Stimulated activated CD4-positive, alpha-beta T cell treated with anti-CD3 and anti-CD28 coated beads, Interleukin-2, amount 100 ng/mL, for 4 hours (primary cell): Measurements from ENCODE around the gene PAQR4.
A peak's percentile ranks its signal among the peaks of the same experiment; 100 is the strongest.

ENCODE experiments used
- DNase-seq: peaks from one replicate; pipeline ENCODE4 v3.0.0-alpha.2; 2020; ENCODE audit warnings: low read depth

The PAQR4 gene

DNA sequence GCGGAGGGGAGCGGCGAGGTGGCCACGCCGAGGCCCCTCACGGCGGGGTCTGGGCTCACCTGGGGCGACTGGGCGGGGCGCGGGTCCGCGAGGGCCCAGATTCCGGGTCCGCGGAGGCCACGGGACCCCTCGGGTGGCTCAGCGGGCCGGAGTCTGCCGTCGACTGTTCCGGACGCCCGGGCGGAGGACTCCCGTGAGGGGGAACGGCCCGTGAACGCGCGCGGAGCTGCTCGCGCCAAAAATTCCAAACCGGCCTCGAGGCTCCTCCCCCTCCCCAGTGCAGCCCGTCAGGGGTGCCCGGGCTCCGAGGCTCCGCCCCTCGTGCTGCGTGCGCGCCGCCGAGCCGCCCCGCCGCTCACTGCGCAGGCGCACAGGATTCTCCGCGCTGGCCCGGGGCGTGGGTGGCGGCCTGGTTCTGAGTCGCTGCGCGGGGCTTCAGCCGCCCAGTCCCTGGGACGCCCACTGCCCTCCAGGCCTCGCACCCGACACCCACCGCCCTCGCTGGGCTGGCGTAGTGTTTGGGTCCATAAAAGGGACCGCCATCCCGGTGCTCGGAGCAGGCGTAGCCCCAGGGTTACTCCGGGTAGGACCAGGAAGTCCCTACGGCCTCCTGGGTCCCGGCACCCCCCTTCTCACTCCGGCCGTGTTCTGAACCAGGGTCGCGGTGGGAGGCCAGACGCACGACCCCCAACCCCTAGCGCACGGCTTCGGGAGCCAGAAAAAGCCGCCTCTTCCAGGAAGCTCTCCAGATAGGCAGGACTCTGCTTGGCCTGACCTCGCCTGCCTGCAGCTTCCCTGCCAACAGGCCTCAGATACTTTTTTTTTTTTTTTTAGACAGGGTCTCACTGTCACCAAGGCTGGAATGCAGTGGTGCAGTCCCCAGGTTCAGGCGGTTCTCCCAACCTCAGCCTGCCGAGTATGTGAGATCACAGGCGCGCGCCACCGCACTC lies 11.4 kb downstream of the PAQR4 start, which contains the start of gene PKMYT1:
Gene PKMYT1, minus strand, starts transcription at position 220 of the 950 bp plus-strand sequence. CDS start 789 bp downstream, outside the sequence.
- DNase-seq = peak; percentile 91

DNA sequence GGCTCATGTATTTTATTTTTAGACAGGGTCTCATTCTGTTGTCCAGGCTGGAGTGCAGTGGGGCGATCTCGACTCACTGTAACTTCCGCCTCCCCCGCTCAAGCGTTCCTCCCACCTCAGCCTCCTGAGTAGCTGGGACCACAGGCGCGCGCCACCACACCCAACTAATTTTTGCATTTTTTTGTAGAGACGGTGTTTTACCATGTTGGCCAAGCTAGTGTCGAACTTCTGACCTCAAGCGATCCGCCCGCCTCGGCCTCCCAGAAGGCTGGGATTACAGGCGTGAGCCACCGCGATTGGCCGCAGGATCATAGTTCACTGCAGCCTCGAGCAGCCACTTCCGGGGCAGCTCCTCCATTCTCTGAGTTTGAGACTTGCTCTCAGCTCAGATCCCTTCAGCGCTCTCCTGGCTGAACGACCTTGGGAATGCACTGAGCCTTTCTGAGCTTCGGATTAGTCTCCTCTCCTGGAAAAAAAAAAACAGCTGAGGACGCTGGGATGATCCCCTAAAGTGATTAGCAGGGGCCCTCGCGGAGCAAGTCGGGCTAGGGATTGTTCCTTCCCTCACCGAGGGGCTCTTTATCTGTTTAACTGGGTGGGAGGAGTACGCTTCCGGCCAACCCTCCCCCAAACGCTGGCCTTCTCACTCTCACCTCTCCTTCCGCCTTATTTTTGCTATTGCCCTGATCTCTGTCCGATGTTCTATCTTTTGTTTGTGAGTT lies 12.2 kb downstream of the PAQR4 start:
- DNase-seq = no peak

DNA sequence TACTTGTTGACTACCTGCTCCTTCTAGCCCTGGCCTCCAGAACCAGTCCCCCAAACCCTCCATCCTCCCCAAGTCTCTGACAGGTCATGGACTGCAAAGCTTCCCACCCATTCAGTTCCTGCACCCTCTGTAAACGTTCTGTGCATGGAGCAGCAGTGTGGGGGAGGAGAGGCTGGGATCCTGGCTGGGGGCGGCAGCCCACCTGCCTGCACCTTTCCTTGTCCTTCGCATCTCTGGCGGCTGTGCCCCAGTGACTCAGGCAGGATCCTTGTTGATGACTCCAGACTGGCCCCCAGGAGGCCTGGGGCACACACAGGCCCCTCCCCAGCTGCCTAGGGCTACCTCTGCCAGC lies 12.7 kb downstream of the PAQR4 start:
- DNase-seq = no peak

DNA sequence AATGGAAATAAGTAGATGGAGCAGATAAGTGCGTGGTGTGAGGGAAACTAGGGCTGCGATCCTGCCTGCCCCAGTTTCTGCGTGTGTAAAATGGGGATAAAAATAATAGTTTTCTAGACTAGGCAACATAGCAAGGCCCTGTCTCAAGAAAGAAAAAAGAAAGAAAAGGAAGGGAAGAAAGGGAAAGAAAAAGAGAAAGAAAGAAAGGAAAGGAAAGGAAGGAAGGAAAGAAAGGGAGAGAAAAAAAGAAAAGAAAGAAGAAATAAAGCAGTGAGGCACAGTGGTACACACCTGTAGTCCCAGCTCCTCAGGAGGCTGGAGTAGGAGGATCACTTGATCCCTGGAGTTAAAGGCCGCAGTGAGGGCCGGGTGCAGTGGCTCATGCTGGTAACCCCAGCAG lies 13.3 kb downstream of the PAQR4 start:
- DNase-seq = no peak

DNA sequence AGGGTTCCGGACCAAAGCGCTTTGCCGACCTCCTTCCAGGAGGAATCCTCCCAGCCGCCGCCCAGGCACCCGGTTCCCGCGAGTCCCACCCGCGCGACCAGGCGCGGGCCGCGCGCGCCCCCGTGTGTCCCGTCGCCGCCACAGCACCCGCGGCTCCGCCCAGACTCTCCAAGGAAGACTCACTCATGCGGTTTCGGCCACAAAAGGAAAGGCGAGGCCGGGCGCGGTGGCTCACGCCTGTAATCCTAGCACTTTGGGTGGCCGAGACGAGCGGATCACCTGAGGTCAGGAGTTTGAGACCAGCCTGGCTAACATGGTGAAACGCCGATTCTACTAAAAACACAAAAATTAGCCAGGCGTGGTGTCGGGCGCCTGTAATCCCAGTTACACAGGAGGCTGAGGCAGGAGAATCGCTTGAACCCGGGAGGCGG lies 14.6 kb downstream of the PAQR4 start:
- DNase-seq = peak; percentile 52

DNA sequence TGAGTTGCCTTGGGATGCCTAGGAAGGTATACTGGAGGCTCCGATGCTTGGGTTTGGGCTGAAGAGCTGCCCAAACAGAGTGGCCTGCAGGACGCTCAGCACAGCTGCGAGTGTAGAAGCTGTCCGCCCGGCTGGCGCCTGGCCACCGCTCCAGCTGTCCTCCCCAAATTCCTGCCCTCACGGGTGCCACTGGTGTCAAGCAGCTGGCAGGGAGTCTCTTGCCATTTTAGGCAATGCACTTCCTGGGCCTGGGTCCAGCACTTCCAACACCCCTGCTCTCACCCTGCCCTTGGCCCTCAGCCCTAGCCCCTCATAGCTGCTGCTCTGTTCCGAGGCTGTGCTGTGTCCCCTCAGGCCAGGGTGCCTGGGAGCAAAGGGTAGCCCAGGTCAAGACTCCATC lies 16.3 kb downstream of the PAQR4 start:
- no peak for DNase-seq

DNA sequence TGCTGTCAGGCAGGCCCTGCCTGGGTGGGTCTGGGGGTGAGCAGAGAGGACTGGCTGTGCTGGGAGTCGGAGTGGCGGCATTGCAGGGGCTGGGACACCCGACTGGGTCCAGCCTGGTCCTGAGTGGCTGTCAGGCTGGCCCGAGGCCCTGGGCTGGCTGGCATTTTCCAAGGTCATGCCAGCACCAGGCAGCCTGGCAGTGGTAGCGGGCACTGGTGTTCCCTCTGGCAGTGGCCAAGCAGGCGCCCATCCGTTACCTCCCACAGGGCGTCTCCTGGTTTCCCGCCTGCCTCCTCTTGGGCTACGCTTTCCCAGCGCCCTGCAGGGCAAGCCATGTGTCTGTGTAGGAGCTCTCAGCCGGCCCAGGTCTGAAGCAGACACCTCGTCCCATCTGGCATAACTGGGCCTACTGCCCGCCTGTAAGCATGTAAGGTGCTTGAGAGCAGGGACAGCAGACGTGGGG lies 16.8 kb downstream of the PAQR4 start:
- no peak for DNase-seq

DNA sequence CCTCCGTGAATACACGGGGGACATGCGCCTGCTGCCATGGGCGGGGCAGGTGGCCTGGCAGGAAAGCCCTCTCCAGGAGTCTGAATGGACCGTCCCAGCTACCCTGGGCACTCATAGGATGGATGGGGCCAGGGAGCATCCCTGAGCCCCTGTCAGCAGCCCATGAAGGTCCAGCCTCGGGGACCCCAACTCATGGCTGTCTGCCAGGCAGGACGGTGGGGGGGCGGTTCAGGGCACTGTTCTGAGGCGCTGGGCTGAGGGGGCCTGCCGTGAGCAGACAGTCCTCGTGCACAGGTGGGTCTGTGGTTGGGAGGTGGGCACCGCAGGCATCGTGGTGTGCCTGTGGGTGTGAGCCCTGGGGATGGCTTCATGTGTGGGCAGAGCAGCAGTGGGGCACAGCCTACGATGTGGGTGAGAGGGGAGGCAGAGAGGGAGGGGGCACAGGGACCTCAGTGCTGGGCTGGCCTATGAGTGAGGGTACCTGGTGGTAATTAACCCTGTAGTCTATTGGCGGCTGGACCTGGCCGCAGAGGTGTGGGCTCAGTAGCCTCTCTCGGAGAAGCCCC lies 17.6 kb downstream of the PAQR4 start:
- no peak for DNase-seq

DNA sequence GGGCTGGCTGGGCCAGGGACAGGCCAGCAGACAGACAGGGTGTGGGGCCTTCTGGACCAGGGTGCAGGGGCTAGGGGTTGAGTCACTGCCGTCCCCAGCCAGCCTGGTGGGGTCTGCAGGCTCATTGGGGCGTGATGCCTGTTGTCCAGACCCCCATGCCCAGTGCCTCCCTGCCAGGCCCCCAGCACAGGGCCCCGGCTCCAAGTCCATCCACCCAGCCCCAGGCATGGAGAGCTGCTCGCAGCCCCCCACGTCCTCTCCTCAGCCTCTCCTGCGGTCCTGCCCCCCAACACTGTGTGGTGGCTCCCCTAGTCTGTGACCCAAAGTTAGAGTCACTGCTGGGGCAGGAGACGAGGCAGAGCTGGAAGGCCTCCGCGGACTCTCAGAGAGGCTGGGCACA lies 18.1 kb downstream of the PAQR4 start:
- no peak for DNase-seq

DNA sequence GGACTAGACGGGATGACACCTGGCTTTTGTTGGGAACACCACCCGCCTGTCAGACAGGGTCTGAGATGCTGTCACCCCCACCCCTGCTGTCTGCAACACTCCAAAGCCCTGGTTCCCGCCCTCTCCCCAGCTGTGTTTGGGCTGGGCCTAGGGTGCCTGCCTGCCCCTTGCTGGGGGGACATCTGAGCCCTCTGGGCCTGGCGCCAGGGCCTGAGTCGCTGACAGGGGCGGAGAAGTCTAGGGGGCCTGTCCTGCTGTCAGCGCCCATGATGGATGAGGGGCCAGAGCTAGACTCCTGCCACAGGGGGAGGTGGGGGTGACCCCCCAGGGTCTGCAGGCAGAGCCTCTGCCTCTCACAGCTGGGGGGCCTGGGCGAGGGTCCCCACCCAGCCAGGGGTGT lies 18.7 kb downstream of the PAQR4 start:
- no peak for DNase-seq

DNA sequence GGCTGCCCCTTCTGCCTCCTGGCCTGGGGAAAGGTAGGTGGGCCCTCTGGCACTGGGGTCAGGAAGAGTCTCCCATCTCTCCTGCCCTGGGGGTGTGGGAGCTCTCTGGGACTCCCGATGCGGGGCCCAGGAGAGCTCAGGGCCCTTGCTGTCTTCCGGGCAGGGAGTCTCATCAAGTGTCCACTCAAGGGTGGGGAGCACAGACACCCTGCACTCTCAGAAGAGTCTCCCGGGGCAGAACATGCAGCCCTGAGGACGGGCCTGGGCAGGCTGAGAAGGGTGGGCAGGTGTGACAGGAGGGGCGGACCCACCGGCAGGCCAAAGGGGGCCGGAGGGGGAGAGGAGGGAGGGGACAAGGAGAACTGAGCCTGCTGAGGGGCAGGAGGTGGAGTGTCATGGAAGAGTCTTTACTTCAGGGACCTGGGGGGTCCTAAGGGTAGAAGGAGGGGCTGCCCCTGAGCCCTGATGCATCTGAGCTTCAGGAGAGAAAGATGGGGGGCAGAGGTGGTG lies 19.5 kb downstream of the PAQR4 start:
- DNase-seq = no peak

DNA sequence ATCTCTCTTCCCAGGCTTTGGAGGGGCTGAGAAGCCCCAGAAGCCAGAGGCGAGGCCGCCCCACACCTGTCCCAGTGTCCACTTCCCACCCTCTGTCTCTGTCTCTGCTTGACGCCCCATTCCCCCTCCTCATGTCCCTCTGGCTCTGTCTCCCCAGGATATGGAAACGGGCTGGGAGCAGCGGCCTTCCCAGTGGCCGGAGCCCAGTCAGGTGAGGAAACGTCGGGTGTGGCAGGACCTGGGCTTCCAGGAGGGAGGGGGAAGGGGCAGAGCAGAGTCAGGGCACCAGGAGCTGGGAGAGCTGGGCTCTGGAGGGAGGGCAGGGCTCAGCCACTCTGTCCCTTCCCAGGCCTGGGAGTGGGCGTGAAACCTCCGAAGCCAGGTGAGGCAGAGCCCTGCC lies 21.7 kb downstream of the PAQR4 start:
- DNase-seq = no peak

DNA sequence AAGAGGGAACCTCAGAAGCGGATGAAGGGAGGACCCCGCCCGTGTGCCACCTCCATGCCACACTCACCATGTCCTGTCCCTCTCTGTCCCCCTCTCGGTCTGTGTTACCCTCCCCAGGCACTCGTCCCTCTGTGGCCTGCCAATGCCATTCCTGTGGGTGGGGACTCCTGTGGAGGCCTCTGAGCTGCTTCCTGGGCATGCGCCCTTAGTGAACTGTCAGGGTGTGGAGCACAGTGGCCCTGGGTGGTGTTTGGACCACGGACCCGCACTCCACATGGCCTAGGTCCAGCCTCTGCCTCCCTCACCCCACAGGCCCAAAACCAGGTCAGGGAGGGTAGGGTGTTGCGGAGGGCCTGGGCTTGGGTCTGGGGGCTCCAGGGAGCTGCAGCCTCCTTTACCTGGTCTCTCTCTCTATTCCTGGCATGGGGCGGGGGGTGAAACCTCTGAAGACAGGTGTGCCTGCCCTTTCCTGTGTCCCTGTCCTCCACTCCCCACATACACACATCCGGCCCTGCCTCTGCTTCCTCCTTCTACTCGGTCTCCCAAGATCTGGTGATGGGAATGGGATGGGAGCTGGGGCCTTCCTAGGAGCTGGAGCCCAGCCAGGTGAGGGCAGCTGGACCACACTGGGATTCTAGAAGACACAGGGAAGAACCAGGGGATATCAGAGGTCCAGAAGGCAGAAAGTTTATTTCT lies 22.6 kb downstream of the PAQR4 start:
- no peak for DNase-seq

DNA sequence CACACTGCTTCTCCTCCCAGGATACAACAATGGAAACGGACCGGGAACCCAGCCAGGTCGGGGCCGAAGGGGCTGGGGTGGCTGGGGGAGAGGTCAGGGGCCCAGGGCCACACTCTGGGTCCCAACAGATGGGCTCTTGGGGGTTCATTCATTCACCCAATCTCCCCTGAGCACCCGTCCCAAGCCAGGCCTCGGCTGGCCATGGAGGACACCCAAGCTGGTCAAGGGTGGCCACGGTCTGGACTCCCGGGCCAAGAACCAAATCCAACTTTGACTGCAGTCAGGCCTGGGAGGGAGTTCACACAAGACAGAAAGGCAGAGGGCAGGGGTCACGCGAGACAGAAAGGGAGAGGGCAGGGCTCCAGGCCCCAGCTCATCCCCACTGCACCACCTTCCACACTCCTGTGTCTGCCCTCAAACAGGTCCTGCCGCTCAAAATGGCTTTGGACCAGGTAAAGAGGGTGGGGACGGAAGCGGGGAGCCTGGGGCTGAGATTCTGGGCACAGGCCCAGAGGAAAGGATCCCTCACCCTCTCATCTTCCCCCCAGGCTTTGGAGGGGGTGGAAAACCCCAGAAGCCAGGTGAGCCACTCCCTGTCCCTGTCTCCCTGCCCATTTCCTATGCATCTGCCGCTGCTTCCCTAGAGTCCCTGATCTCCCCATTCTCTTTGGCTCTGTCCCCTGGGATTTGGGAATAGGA lies 23.4 kb downstream of the PAQR4 start:
- DNase-seq = no peak

DNA sequence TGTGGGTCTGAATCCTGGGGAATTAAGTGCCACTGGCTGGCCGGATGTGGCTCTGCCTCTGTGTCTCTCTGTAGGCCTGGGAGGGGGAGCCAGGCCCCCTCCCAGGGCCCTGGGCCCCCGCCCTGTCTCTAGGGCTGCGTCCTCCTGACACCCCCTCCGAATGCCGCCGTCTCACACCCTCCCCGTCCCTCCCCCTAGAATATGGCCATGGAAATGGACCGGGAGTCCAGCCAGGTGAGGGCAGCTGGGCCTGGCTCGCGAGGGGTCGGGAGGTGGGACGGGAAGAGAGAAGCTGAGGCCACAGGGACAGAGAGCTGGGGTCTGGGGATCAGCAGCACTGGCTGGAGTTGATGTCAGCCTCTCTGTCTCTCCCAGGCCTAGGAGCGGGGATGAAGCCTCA lies 27.1 kb downstream of the PAQR4 start:
- no peak for DNase-seq

DNA sequence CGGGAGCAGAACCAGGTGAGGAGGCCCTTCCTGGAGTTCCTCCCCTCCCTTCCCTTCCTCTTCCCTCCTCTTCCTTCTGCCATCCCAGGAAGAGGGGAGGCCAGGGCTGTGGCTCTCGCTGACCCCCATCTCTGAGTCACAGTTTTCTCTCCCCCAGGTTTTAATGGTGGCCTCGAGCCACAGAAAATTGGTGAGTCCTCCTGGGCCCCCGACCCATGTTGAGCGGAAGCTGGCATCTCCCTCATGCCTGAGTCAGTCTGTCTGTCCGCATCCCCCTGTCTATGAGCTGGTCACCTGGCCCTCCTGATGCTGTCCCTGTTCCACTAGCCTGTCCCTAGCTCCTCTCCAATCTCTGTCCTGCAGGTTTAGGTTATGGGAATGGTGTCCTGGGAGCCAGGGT lies 30.8 kb downstream of the PAQR4 start:
- no peak for DNase-seq

DNA sequence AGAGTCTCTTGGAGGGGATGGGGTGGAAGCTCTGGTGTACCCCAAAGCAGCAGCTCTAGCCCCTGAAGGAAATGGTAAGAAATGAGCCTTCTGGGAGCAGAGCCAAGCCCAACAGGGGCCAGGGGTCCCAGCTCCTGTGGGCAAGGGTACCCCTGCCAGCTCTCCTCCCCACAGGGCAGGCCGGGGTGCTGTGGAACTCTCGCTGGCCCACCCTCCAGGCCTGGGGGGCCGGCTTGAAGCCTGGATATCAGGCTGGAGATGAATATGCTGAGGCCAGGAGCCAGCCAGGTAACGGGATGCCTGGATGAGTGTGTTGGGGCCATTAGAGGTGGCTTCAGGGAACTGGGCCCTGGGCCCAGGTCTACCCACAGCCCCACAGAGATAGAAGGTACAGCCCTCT lies 31.4 kb downstream of the PAQR4 start:
- no peak for DNase-seq

DNA sequence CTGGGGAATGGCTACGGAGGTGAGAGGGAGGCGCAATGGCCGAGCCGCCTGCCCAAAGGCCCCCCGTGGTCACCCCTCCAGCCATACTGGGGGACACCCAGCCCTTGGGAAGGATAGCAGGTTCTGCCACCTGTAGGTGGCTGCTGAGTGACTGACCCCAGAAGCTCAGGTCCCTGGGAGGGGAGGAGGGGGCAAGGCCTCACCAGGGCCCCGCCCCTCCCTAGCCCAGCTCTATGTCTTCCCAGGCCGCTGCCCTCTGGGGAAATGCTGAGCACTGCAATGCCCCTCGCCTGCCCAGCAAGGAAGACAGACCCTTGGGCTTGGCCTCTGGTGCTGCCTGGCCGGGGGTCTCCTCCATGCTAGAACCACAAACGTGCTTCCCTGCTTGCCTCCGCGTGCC lies 32.2 kb downstream of the PAQR4 start:
- DNase-seq = no peak

DNA sequence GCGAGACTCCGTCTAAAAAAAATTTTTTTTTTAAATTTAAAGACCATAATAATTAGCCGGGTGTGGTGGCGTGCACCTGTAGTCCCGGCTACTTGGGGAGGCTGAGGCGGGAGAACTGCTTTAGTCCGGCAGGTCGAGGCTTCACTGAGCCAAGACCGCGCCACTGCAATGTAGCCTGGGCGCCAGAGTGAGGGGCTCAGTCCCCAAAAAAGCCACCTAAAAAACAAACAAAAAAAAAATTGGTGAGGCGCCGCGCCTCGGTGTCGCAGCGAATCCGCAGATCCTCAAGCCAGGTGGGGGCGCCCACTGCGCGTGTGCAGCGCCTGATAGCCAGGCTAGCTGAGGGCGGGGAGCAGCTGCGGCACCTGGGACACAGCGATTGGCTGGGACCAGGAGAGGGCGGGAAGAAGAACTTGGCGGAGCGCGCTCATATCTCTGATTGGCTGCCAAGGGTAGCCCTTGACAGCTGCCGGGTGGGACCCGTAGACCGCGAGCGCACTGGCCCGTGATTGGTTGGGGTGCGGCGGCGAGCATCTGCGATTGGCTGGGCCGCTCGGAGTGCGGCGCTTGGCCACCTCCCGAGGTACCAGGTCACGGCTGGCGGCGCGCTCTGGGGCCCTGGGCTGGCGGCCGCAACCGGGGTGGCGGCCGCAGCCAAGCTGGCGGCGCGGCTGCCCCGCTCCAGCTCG lies 34.6 kb downstream of the PAQR4 start:
- peak; percentile 95 for DNase-seq

DNA sequence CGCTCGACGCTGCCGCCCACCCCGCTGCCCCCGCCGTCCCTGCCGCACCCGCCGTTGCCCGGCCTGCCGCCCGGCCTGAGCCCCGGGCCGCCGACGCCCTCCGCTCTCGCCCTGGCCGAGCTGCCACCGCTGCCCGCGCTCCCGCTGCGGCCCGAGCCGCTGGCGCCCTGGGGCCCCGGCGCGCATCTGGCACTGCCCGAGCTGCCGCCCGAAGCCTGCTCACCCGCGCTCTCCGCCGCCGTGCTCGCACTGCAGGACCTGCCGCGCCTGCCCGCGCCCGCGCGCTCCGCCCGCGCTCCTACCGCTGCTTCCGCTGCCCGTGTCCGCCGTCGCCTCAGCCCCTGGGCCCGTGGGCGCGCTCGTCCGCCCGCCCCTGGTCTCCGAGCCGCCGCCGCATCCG lies 35.2 kb downstream of the PAQR4 start:
- DNase-seq = no peak

DNA sequence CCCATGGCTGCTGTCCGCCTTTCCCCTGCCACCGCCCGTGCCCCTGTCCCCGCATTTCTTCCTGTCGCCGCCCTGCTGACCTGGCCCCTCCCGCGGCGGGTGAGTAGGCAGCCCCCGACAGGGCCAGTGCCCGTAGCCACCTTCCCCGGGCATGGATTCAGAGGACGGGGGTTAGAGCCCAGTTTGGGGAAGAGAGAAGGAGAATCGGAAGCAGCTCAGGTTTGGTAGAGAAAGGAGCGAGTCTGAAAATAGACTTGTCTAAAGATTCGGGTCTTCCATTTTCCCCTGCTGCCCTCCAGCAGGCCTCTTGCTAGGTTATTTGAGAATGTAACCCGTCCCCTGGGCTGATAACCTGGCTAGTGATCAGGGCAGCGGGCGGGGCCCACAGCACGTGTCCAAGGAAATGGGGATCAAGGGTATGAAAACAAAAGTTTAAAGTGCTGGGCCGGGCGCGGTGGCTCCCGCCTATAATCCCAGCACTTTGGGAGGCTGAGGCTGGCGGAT lies 35.7 kb downstream of the PAQR4 start:
- no peak for DNase-seq
